K562 (cell line): ENCODE data around the gene INO80E.

Experiments
- BDP1 ChIP-seq: IDR thresholded peaks from 3 replicates; pipeline ENCODE4 v1.6.1; 2011; ENCODE audit not compliant: insufficient read length, insufficient read depth
- CTCF ChIP-seq, 3 experiments: IDR thresholded peaks in 2 of 3; conservative IDR thresholded peaks in 1 of 3; 2 replicates each; pipeline ENCODE4 v1.5.1; 2011 to 2012; ENCODE audit warnings: low read length in 3 of 3, mild to moderate bottlenecking in 3 of 3, control low read depth in 2 of 3, improper control_type of control experiment in 1 of 3, inconsistent platforms in 1 of 3, low read depth in 1 of 3, mixed read lengths in 1 of 3, moderate library complexity in 1 of 3; ENCODE audit not compliant: insufficient read depth in 2 of 3
- JUN ChIP-seq, 2 experiments: sonication (generic) in 1 of 2; formaldehyde crosslinking in 1 of 2; IDR thresholded peaks; 2 replicates each; pipeline versions ENCODE4 v1.6.1 to v1.8.0; 2012 to 2022; ENCODE audit warnings: borderline replicate concordance in 2 of 2, mild to moderate bottlenecking in 2 of 2, improper control_type of control experiment in 1 of 2, low read depth in 1 of 2, low read length in 1 of 2, missing genetic modification reagents in 1 of 2
- POLR2A ChIP-seq: fragments of 450-650 bp; conservative IDR thresholded peaks from 2 replicates; pipeline ENCODE4 v1.6.1; 2016
- ZNF668 ChIP-seq: fragments of 250-450 bp; sonication (Bioruptor Pico); IDR thresholded peaks from 2 replicates; pipeline ENCODE4 v1.8.0; 2022; ENCODE audit warnings: mild to moderate bottlenecking, inconsistent platforms

- no peak for TF ChIP-seq POLR2A
- TF ChIP-seq ZNF668 = no peak
- TF ChIP-seq CTCF (IDR thresholded peaks at IDR 0.05 in 2 of 3, conservative IDR thresholded peaks at IDR 0.05 in 1 of 3; ENCODE audit: insufficient read depth in 2 of 3, low read depth in 1 of 3, low read length in 3 of 3) = no peak
- no peak for TF ChIP-seq JUN (IDR thresholded peaks at IDR 0.05; ENCODE audit: borderline replicate concordance, low read depth, low read length)
- TF ChIP-seq JUN (CRISPR knock-in tag; IDR thresholded peaks at IDR 0.05; ENCODE audit: borderline replicate concordance) = no peak
- TF ChIP-seq BDP1 = no peak
Measured at GRCh38 chr16:29961127-29961478, 34.9 kb upstream of the INO80E start.
